T-cell (primary cell): ENCODE measurements around the gene TNPO2. TPM values are rescaled to one million over a fixed set of nuclear protein-coding genes. Genes with fewer than 3 reads are reported as not detected.

Experiments
- ATAC-seq, 4 experiments: fragments of 200-7000 bp in 3 of 4; fragments of 150-1000 bp in 1 of 4; cut with Tn5 transposase; replicated peaks in 1 of 4; 1 replicate in 3 of 4; 2 replicates in 1 of 4; pipeline ENCODE4 v1.10.0; 2021; ENCODE audit warnings: moderate library complexity in 3 of 4, mild to moderate bottlenecking in 2 of 4, moderate number of reproducible peaks in 1 of 4
- CTCF ChIA-PET, 2 donors: fragments of 300-600 bp; sonication (Branson Sonifier 250); formaldehyde crosslinking; loops; one replicate each; lab custom pipeline; 2022; ENCODE audit warnings: antibody characterized with exemption in 2 of 2; lab: Charles Lee
- POLR2A ChIA-PET, 2 donors: fragments of 300-600 bp; sonication (Branson Sonifier 250); formaldehyde crosslinking; loops; one replicate each; lab custom pipeline; 2022; ENCODE audit warnings: antibody characterized with exemption in 2 of 2; lab: Charles Lee
- DNase-seq, 35 experiments: peaks; one replicate each; pipeline versions ENCODE4 v3.0.0 to v3.0.0-alpha.2; 2013 to 2023
- H3K27ac ChIP-seq: one replicate; pipeline ENCODE4 v1.5.1; 2013; ENCODE audit warnings: low read length
- H3K27me3 ChIP-seq, 2 experiments: replicated peaks in 1 of 2; 1 replicate in 1 of 2; 2 replicates in 1 of 2; pipeline versions ENCODE4 v1.6.1 to v1.7.0; 2013; ENCODE audit warnings: low read length in 1 of 2, mixed read lengths in 1 of 2; ENCODE audit not compliant: control insufficient read depth in 2 of 2, insufficient read depth in 2 of 2; ENCODE audit errors: extremely low read depth in 1 of 2
- H3K36me3 ChIP-seq, 2 donors: 1 replicate in 1 of 2; 2 replicates in 1 of 2; pipeline versions ENCODE4 v1.6.1 to v1.7.0; 2013; ENCODE audit warnings: low read length in 1 of 2; ENCODE audit not compliant: control insufficient read depth in 2 of 2, insufficient read depth in 1 of 2; ENCODE audit errors: extremely low read depth in 1 of 2
- H3K4me1 ChIP-seq, 2 experiments: 1 replicate in 1 of 2; 2 replicates in 1 of 2; pipeline versions ENCODE4 v1.6.1 to v1.7.0; 2013; ENCODE audit warnings: low read length in 2 of 2, mixed read lengths in 1 of 2; ENCODE audit not compliant: insufficient read depth in 2 of 2, control insufficient read depth in 1 of 2; ENCODE audit errors: extremely low read depth in 1 of 2
- H3K4me3 ChIP-seq, 2 donors: 1 replicate in 1 of 2; 2 replicates in 1 of 2; pipeline versions ENCODE4 v1.5.1 to v1.7.0; 2013; ENCODE audit warnings: mild to moderate bottlenecking in 2 of 2, low read length in 1 of 2, moderate library complexity in 1 of 2; ENCODE audit not compliant: control insufficient read depth in 1 of 2; ENCODE audit errors: extremely low read depth in 1 of 2
- H3K9me3 ChIP-seq: 2 replicates; pipeline ENCODE4 v1.7.0; 2013
- H3K27ac Mint-ChIP-seq, 2 donors: one replicate each; pipeline ENCODE4 v1.8.0; 2020 to 2021; ENCODE audit warnings: mild to moderate bottlenecking in 2 of 2, mixed read lengths in 2 of 2
- H3K27me3 Mint-ChIP-seq, 2 donors: one replicate each; pipeline ENCODE4 v1.8.0; 2021 to 2022; ENCODE audit warnings: mixed read lengths in 2 of 2
- H3K36me3 Mint-ChIP-seq: one replicate; pipeline ENCODE4 v1.8.0; 2021; ENCODE audit warnings: mixed read lengths
- H3K4me1 Mint-ChIP-seq, 3 donors: one replicate each; pipeline ENCODE4 v1.8.0; 2020 to 2022; ENCODE audit warnings: mixed read lengths in 3 of 3, mild to moderate bottlenecking in 1 of 3
- H3K4me3 Mint-ChIP-seq, 3 donors: one replicate each; pipeline ENCODE4 v1.8.0; 2020 to 2022; ENCODE audit warnings: mild to moderate bottlenecking in 3 of 3, mixed read lengths in 3 of 3, moderate library complexity in 3 of 3
- H3K9me3 Mint-ChIP-seq, 3 donors: one replicate each; pipeline ENCODE4 v1.8.0; 2020 to 2022; ENCODE audit warnings: mixed read lengths in 3 of 3
- WGBS: methylation state at CpG from one replicate; pipeline ENCODE4 v1.1.5; 2013; ENCODE audit warnings: missing lambda C conversion rate; ENCODE audit not compliant: insufficient coverage; 5-methylcytosine and 5-hydroxymethylcytosine counted together
- total RNA-seq, 35 experiments: library from RNA in 6 of 35; stranded (reverse) in 6 of 35; fragments of 120-200 nt in 1 of 35; gene quantifications; one replicate each; pipeline versions ENCODE4 v1.2.1 to v1.2.4 and lab custom pipeline; 2013 to 2026

The TNPO2 gene
- total RNA-seq, 5 donors from 2014 or later (not counting 1 experiment from before 2014, with no cell fraction given) = 53.7 to 78.8 (median 62.6) TPM

DNA sequence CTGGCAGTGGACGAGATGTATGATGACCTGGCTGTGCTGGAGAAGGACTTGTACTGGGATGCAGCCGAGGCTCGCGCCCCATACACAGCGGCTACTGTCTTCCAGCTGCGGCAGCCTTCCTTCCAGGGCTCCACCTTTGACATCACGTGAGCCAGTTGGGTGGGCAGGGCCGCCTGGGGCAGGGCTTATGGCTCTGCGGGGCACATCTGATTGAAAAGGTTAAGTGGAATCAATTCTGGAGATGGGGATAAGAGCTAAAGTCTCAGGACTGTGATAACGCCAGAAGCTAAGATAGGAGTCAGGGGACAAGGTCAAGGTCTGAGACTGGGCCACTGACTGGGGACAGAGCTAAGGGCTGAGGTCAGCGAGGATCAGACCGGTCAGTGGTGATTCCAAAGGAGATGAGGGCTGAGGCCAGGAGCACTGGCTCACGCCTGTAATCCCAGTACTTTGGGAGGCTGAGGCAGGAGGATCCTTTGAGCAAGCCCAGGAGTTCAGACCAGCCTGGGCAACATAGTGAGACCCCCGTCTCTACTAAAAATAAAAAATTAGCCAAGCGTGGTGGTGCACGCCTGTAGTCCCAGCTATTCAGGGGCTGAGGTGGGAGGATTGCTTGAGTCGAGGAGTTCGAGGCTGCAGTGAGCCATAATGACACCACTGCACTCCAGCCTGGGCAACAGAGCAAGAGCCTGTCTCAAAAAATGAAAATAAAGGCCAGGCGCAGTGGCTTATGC lies 32.6 kb upstream of the TNPO2 start:
- Mint-ChIP-seq H3K36me3 (no peaks in the 10 kb centered on the region), H3K4me1 (peaks cover 0 to 11% (median 8%) of the 10 kb centered on the region in 3 donors), H3K9me3 (no peaks in the 10 kb centered on the region), H3K4me3 (no peak overlapping the region), H3K27me3 (peaks cover 20 to 34% of the 10 kb centered on the region in 2 donors), H3K27ac (no peak overlapping the region)
- H3K36me3 ChIP-seq = no peaks in the 10 kb centered on the region
- ATAC-seq = no peak
- ChIA-PET POLR2A (no interaction called here), CTCF (interaction anchor here (0.6 to 0.9 kb wide), 3 partner anchors 17 to 62 kb away, joined by 3 to 9 read pairs (median 4); no protein-coding TSS in a partner anchor)
- no peak overlapping the region for H3K4me3 ChIP-seq
- no peak for DNase-seq
- peaks cover 0 to 60% of the 10 kb centered on the region in 2 experiments for H3K27me3 ChIP-seq
- no peaks in the 10 kb centered on the region for H3K9me3 ChIP-seq
- H3K27ac ChIP-seq = no peak overlapping the region
- peaks cover 0 to 9% of the 10 kb centered on the region in 2 experiments for H3K4me1 ChIP-seq
- WGBS = 90% methylated on average over 17 of the region's 19 CpGs

DNA sequence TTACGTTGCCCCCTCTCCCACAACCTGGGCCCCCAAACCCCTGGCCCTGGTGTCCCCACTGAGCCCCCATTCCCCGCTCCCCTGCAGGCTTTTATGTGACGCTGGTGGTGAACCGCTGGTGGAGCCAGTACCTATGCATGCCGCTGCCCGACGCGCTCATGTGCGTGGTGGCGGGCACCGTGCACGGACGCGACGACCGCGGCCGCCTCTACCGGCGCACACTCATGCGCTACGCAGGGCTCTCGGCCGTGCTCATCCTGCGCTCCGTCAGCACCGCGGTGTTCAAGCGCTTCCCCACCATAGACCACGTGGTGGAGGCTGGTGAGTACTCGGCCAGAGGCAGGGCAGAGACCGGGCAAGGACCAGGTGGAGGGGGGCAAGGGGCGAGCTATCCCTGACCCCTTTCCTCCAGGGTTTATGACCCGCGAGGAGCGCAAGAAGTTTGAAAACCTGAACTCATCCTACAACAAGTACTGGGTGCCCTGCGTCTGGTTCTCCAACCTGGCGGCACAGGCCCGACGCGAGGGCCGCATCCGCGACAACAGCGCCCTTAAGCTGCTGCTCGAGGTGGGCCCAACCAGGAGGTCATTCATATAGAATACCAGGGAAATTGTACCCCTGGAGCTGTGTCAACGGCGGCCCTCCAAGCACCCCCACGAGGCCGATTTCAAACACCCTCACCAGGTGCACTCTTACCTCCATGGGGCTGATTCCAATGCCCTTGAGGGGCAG lies 30.9 kb upstream of the TNPO2 start:
- DNase-seq (no peak), ATAC-seq (no peak)
- Mint-ChIP-seq H3K27ac (no peak overlapping the region), H3K9me3 (no peaks in the 10 kb centered on the region), H3K27me3 (peaks cover 28 to 43% of the 10 kb centered on the region in 2 donors), H3K4me1 (peaks cover 4 to 15% (median 7%) of the 10 kb centered on the region in 3 donors), H3K36me3 (no peaks in the 10 kb centered on the region), H3K4me3 (no peak overlapping the region)
- Histone ChIP-seq H3K27ac (no peak overlapping the region), H3K4me1 (peaks cover 0 to 18% of the 10 kb centered on the region in 2 experiments), H3K9me3 (no peaks in the 10 kb centered on the region), H3K27me3 (peaks cover 0 to 74% of the 10 kb centered on the region in 2 experiments), H3K4me3 (no peak overlapping the region), H3K36me3 (no peaks in the 10 kb centered on the region)
- CTCF ChIA-PET = no interaction called here
- 67% methylated on average over 42 of the region's 50 CpGs for WGBS
- POLR2A ChIA-PET = interaction anchor here in 1 of 2 donors (0.7 kb wide), 1 partner anchor 130 kb away, joined by 12 read pairs; no protein-coding TSS in a partner anchor

DNA sequence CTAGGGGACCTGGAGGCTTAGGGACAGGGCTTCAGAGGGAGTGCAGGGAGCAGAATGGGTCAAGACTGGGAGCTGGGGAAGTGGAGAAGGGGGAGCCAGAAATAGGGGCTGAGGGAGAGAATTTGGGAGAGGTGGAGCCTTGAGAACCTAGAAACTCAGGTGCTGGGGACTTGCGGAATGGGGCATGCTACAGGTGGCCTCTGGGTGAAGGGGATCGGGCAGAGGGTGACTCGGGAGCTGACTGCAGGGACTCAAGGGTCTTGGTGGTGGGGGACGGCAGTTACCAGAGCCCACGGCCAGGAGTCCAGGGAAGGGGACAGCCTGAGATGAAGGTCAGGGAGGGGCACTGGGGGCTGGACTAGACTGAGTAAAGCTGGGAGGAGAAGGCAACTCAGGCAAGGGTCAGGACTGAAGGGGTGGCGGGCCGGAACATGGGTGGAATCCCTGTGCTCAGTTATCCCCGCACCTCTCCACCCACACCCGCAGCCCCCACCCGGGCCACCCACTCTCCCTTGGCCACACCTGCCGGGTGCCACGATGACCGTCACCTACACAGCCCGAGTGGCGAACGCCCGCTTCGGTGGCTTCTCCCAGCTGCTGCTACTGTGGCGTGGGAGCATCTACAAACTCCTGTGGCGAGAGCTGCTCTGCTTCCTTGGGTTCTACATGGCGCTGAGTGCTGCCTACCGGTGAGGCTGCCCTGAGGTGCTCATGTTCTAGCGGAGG lies 28.5 kb upstream of the TNPO2 start:
- Mint-ChIP-seq H3K4me3 (no peak overlapping the region), H3K4me1 (peaks cover 4 to 12% (median 7%) of the 10 kb centered on the region in 3 donors), H3K27ac (peak overlapping the region in 1 of 2 donors; percentile 31), H3K9me3 (peaks cover 5 to 6% (median 5%) of the 10 kb centered on the region in 3 donors), H3K27me3 (peaks cover 26 to 44% of the 10 kb centered on the region in 2 donors), H3K36me3 (peaks cover 12% of the 10 kb centered on the region)
- H3K27ac ChIP-seq = no peak overlapping the region
- no peak overlapping the region for H3K4me3 ChIP-seq
- ATAC-seq (no peak), DNase-seq (no peak)
- CTCF ChIA-PET = interaction anchor here in 1 of 2 donors (0.6 kb wide), 2 partner anchors 11 to 1077 kb away, joined by 3 to 4 read pairs; no protein-coding TSS in a partner anchor
- 74% methylated on average over 15 of the region's 23 CpGs for WGBS
- POLR2A ChIA-PET = no interaction called here
- no peaks in the 10 kb centered on the region for H3K9me3 ChIP-seq
- peaks cover 6 to 11% of the 10 kb centered on the region in 2 donors for H3K36me3 ChIP-seq
- H3K4me1 ChIP-seq = peaks cover 0 to 11% of the 10 kb centered on the region in 2 experiments
- H3K27me3 ChIP-seq = peaks cover 0 to 68% of the 10 kb centered on the region in 2 experiments

DNA sequence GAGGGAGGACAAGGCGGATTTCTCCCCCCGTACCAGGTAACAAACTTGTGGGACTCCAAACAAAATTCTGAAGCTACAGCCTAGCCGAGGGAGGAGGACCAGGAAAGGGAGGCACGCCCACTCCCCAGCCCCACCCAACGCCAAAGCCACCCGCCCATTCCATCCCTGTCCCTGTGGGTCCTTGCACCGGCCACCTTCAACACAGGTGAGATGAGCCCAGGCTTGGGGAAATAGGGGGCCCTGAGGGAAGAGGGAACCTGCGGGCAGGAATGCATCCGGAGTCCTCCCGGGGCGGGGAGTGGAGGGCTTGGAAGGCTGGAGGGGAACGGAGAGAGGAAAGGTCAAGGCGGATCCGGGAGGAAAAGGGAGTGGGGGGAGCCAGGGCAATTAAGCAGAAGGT lies 27.9 kb upstream of the TNPO2 start, which contains the start of gene BEST2:
Gene BEST2, plus strand, starts transcription at position 157 of the 400 bp plus-strand sequence. CDS start 802 bp downstream, outside the sequence.
- Mint-ChIP-seq H3K4me3 (no peak within 1 kb of the TSS), H3K27me3 (peaks cover 26 to 44% of the 10 kb centered on the region in 2 donors), H3K36me3 (peaks cover 18% of the 10 kb centered on the region), H3K27ac (peak within 1 kb of the TSS in 1 of 2 donors; percentile 31), H3K4me1 (peaks cover 4 to 12% (median 7%) of the 10 kb centered on the region in 3 donors), H3K9me3 (peaks cover 5 to 6% (median 5%) of the 10 kb centered on the region in 3 donors)
- peaks cover 0 to 62% of the 10 kb centered on the region in 2 experiments for H3K27me3 ChIP-seq
- 66% methylated on average over 7 of the region's 14 CpGs for WGBS
- no peak within 1 kb of the TSS for H3K27ac ChIP-seq
- H3K4me1 ChIP-seq = peaks cover 0 to 11% of the 10 kb centered on the region in 2 experiments
- ATAC-seq = no peak
- DNase-seq = no peak
- POLR2A ChIA-PET = no interaction called here
- CTCF ChIA-PET = no interaction called here
- peaks cover 9 to 15% of the 10 kb centered on the region in 2 donors for H3K36me3 ChIP-seq
- no peak within 1 kb of the TSS for H3K4me3 ChIP-seq
- H3K9me3 ChIP-seq = no peaks in the 10 kb centered on the region

DNA sequence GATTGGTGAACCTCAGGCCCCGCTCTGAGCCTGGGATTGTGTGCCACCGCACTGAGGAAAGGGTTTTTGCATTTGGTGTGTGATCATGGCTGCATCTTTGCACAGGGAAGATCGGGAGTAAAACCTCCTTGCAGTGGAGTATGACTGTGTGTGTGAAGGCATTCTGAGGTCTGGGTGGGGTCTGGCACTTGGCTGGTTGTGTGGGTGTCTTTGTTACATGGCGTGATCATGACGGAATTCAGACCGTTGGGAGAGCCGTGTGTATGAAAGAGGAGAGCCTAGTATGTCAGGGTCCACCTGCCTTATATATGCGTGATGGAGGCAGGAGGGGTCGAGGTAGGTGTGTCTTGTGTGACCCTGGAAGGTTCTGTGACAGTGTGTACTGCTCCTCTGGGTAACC lies 27.1 kb upstream of the TNPO2 start:
- peaks cover 21 to 39% of the 10 kb centered on the region in 2 donors for H3K27me3 Mint-ChIP-seq

More for the DNA sequence above, 27.1 kb upstream of the TNPO2 start:
- peaks cover 10 to 20% of the 10 kb centered on the region in 2 donors for H3K36me3 ChIP-seq
- H3K36me3 Mint-ChIP-seq = peaks cover 20% of the 10 kb centered on the region
- ATAC-seq (no peak), DNase-seq (no peak)
- H3K4me1 ChIP-seq = peaks cover 0 to 11% of the 10 kb centered on the region in 2 experiments
- no peak overlapping the region for H3K27ac Mint-ChIP-seq
- no peaks in the 10 kb centered on the region for H3K9me3 ChIP-seq
- peaks cover 0 to 55% of the 10 kb centered on the region in 2 experiments for H3K27me3 ChIP-seq
- H3K27ac ChIP-seq = no peak overlapping the region
- ChIA-PET POLR2A (no interaction called here), CTCF (no interaction called here)
- no peak overlapping the region for H3K4me3 ChIP-seq
- peaks cover 5 to 6% (median 5%) of the 10 kb centered on the region in 3 donors for H3K9me3 Mint-ChIP-seq
- no peak overlapping the region for H3K4me3 Mint-ChIP-seq
- H3K4me1 Mint-ChIP-seq = peaks cover 4 to 9% (median 7%) of the 10 kb centered on the region in 3 donors
- 79% methylated on average over 7 of the region's 9 CpGs for WGBS
